H9 (cell line): ENCODE data around the gene MTMR1. TPM values are rescaled to one million over a fixed set of nuclear protein-coding genes. Genes with fewer than 3 reads are reported as not detected.

Experiments
- DNase-seq: peaks from one replicate; pipeline ENCODE4 v3.0.0-alpha.2; 2017
- H2AFZ ChIP-seq: one replicate; pipeline ENCODE4 v1.6.1; 2013; ENCODE audit warnings: mild to moderate bottlenecking, low read length, control low read depth, moderate library complexity
- H2AK5ac ChIP-seq: 2 replicates; pipeline ENCODE4 v1.6.1; 2013; ENCODE audit warnings: low read length, control low read depth, mixed read lengths; ENCODE audit not compliant: insufficient read length
- H2BK120ac ChIP-seq: one replicate; pipeline ENCODE4 v1.6.1; 2013; ENCODE audit warnings: low read depth, mild to moderate bottlenecking, low read length, control low read depth, inconsistent platforms; ENCODE audit not compliant: poor library complexity, severe bottlenecking
- H2BK12ac ChIP-seq: 2 replicates; pipeline ENCODE4 v1.6.1; 2013; ENCODE audit warnings: low read length, control low read depth, mixed read lengths, low read depth; ENCODE audit not compliant: insufficient read length
- H2BK15ac ChIP-seq: 2 replicates; pipeline ENCODE4 v1.6.1; 2013; ENCODE audit warnings: low read depth, low read length, control low read depth
- H2BK20ac ChIP-seq: one replicate; pipeline ENCODE4 v1.6.1; 2013; ENCODE audit warnings: low read depth, mild to moderate bottlenecking, low read length, control low read depth, inconsistent platforms; ENCODE audit not compliant: poor library complexity, severe bottlenecking
- H2BK5ac ChIP-seq: 2 replicates; pipeline ENCODE4 v1.6.1; 2013; ENCODE audit warnings: low read length, control low read depth, mixed read lengths; ENCODE audit not compliant: insufficient read length
- H3K14ac ChIP-seq: 2 replicates; pipeline ENCODE4 v1.6.1; 2013; ENCODE audit warnings: low read length, control low read depth; ENCODE audit not compliant: insufficient read depth
- H3K18ac ChIP-seq: 2 replicates; pipeline ENCODE4 v1.6.1; 2013; ENCODE audit warnings: low read depth, mild to moderate bottlenecking, mixed read lengths, low read length, control low read depth; ENCODE audit not compliant: insufficient read length
- H3K23ac ChIP-seq: 2 replicates; pipeline ENCODE4 v1.6.1; 2013; ENCODE audit warnings: low read length, control low read depth, mixed read lengths, low read depth; ENCODE audit not compliant: insufficient read length
- H3K23me2 ChIP-seq: 2 replicates; pipeline ENCODE4 v1.6.1; 2013; ENCODE audit warnings: low read depth, mild to moderate bottlenecking, mixed read lengths, low read length, control low read depth; ENCODE audit not compliant: insufficient read length, poor library complexity, severe bottlenecking
- H3K27ac ChIP-seq: 2 replicates; pipeline ENCODE4 v1.5.1; 2013; ENCODE audit warnings: low read length, control low read depth, mixed read lengths, low read depth; ENCODE audit not compliant: insufficient read length
- H3K27me3 ChIP-seq: 2 replicates; pipeline ENCODE4 v1.6.1; 2013; ENCODE audit warnings: low read length, control low read depth, inconsistent platforms; ENCODE audit not compliant: insufficient read depth
- H3K4ac ChIP-seq: 2 replicates; pipeline ENCODE4 v1.6.1; 2013; ENCODE audit warnings: low read depth, mild to moderate bottlenecking, control low read depth, inconsistent platforms, low read length, moderate library complexity
- H3K4me1 ChIP-seq: 2 replicates; pipeline ENCODE4 v1.6.1; 2013; ENCODE audit warnings: low read length, control low read depth, inconsistent platforms; ENCODE audit not compliant: insufficient read depth
- H3K4me2 ChIP-seq: 2 replicates; pipeline ENCODE4 v1.6.1; 2013; ENCODE audit warnings: low read length, control low read depth, mixed read lengths; ENCODE audit not compliant: insufficient read length, insufficient read depth
- H3K56ac ChIP-seq: 2 replicates; pipeline ENCODE4 v1.6.1; 2013; ENCODE audit warnings: low read depth, mild to moderate bottlenecking, mixed read lengths, low read length, control low read depth; ENCODE audit not compliant: insufficient read length
- H3K79me1 ChIP-seq: 2 replicates; pipeline ENCODE4 v1.6.1; 2013; ENCODE audit warnings: low read depth, mild to moderate bottlenecking, moderate library complexity, low read length, control low read depth, inconsistent platforms; ENCODE audit not compliant: insufficient read depth, poor library complexity, severe bottlenecking
- H3K79me2 ChIP-seq: 2 replicates; pipeline ENCODE4 v1.6.1; 2013; ENCODE audit warnings: low read length, control low read depth, inconsistent platforms; ENCODE audit not compliant: insufficient read depth
- H3K9ac ChIP-seq: 2 replicates; pipeline ENCODE4 v1.6.1; 2013; ENCODE audit warnings: low read length, control low read depth, mixed read lengths; ENCODE audit not compliant: insufficient read length; ENCODE audit errors: extremely low read depth
- H3K9me3 ChIP-seq: one replicate; pipeline ENCODE4 v1.6.1; 2013; ENCODE audit warnings: low read depth, low read length, inconsistent platforms; ENCODE audit not compliant: control insufficient read depth
- H3T11ph ChIP-seq: one replicate; pipeline ENCODE4 v1.6.1; 2013; ENCODE audit warnings: mild to moderate bottlenecking, low read length, control low read depth, inconsistent platforms
- H4K20me1 ChIP-seq: one replicate; pipeline ENCODE4 v1.6.1; 2013; ENCODE audit not compliant: control insufficient read depth, insufficient read length, insufficient read depth
- H4K5ac ChIP-seq: 2 replicates; pipeline ENCODE4 v1.6.1; 2013; ENCODE audit warnings: low read depth, mild to moderate bottlenecking, mixed read lengths, low read length, control low read depth; ENCODE audit not compliant: insufficient read length
- H4K8ac ChIP-seq: replicated peaks from 2 replicates; pipeline ENCODE4 v1.6.1; 2013; ENCODE audit warnings: low read length, control low read depth, mixed read lengths, low read depth; ENCODE audit not compliant: insufficient read length
- H4K91ac ChIP-seq: 2 replicates; pipeline ENCODE4 v1.6.1; 2013; ENCODE audit warnings: low read depth, mild to moderate bottlenecking, moderate library complexity, mixed read lengths, low read length, control low read depth; ENCODE audit not compliant: insufficient read length
- H3K27ac Mint-ChIP-seq, 3 experiments: 2 replicates in 2 of 3; 3 replicates in 1 of 3; pipeline ENCODE4 v1.8.0; 2020 to 2021; ENCODE audit warnings: mixed read lengths in 3 of 3, mild to moderate bottlenecking in 1 of 3, moderate library complexity in 1 of 3
- H3K27me3 Mint-ChIP-seq: 2 replicates; pipeline ENCODE4 v1.8.0; 2021; ENCODE audit warnings: low read depth, mild to moderate bottlenecking, moderate library complexity, mixed read lengths
- H3K36me3 Mint-ChIP-seq, 3 experiments: 2 replicates in 2 of 3; 3 replicates in 1 of 3; pipeline ENCODE4 v1.8.0; 2020 to 2021; ENCODE audit warnings: low read depth in 3 of 3, mixed read lengths in 3 of 3; ENCODE audit not compliant: insufficient read depth in 1 of 3
- H3K4me1 Mint-ChIP-seq, 2 experiments: 2 replicates each; pipeline ENCODE4 v1.8.0; 2020; ENCODE audit warnings: mixed read lengths in 2 of 2
- H3K4me3 Mint-ChIP-seq, 2 experiments: 2 replicates in 1 of 2; 3 replicates in 1 of 2; pipeline ENCODE4 v1.8.0; 2020 to 2021; ENCODE audit warnings: mild to moderate bottlenecking in 2 of 2, mixed read lengths in 2 of 2, moderate library complexity in 1 of 2
- H3K9me3 Mint-ChIP-seq, 2 experiments: 2 replicates in 1 of 2; 3 replicates in 1 of 2; pipeline ENCODE4 v1.8.0; 2020; ENCODE audit warnings: mild to moderate bottlenecking in 2 of 2, mixed read lengths in 2 of 2, moderate library complexity in 1 of 2
- WGBS: extraction: QIAGEN DNeasy Blood & Tissue Kit; methylation state at CpG from one replicate; pipeline ENCODE4 v1.1.7; 2013; ENCODE audit warnings: missing lambda C conversion rate, low lambda C conversion rate, mixed read lengths; ENCODE audit not compliant: insufficient read length; ENCODE audit errors: extremely low coverage; 5-methylcytosine and 5-hydroxymethylcytosine counted together
- total RNA-seq: library from RNA; stranded (reverse); gene quantifications from 2 replicates; pipeline ENCODE4 v1.2.1, GENCODE V29; 2021
- TF ChIP-seq, protein P1 (sequence below): fragments of 200-600 bp; sonication (generic); conservative IDR thresholded peaks from 3 replicates; pipeline ENCODE4 v1.8.0; 2021; ENCODE audit warnings: antibody characterized with exemption, mild to moderate bottlenecking

The MTMR1 gene
- total RNA-seq, 1 experiment from 2014 or later: 25.2 TPM

DNA sequence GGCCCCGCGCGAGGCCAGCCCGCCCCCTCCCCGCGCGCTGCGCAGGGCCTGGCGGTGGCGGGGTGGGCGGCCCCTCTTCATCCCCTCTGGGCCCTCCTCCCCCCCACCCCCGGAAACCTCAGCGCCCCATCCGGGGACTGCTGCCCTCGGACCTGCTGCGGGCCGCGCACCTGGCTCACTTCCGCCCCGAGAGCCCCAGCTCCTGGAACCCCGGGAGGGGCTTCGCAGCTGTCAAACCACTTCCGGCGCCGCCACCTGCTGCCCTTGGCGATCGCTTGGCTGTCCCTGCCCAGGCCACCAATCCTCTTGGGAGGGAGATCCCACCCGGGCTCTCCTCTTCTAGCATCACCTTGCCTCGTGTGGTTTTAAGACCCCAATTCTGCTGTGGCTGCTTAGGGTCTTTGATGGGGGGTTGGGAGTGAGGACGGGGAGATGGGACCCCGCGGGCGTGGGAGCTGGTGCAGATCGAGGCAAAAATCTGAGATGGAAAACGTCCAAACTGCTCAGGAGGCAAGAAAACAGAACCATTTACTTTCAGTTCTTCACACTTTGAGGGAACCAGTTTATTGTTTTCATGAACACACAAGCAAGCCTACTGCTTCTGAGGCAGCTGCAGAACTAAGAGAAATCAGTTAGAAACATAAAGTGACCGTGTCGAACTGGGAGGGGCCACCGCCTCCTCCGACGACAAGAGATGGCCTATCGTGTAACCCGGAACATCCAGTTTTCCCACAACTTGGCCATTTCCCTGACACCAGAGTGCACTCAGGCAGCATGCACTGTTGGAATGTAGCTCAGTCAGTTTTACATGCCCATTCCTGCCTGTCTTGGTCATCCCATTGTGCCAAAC lies 754 bp downstream of the MTMR1 start:
- Histone ChIP-seq H4K20me1 (no peaks in the 10 kb centered on the region), H4K8ac (no peak overlapping the region), H2BK12ac (no peak overlapping the region), H2BK120ac (no peak overlapping the region), H2AFZ (no peak overlapping the region), H3K23me2 (peaks cover 9% of the 10 kb centered on the region), H3K9me3 (peaks cover 6% of the 10 kb centered on the region), H3K79me1 (no peaks in the 10 kb centered on the region), H3K4me2 (peak overlapping the region; percentile 54), H3K18ac (no peak overlapping the region), H2BK5ac (no peak overlapping the region), H3K23ac (no peak overlapping the region), H4K91ac (no peak overlapping the region), H2AK5ac (no peak overlapping the region), H3K4ac (no peak overlapping the region), H2BK20ac (no peak overlapping the region), H3K14ac (no peak overlapping the region), H3K27ac (no peak overlapping the region), H3K27me3 (no peaks in the 10 kb centered on the region), H4K5ac (no peak overlapping the region), H2BK15ac (no peak overlapping the region), H3K79me2 (no peaks in the 10 kb centered on the region; the same call in 1 of the 2 replicates), H3K4me1 (peaks cover 2% of the 10 kb centered on the region; the same call in 1 of the 2 replicates), H3K56ac (no peak overlapping the region), H3K9ac (no peak overlapping the region), H3T11ph (no peak overlapping the region)
- DNase-seq: peak; percentile 68
- peaks cover 0 to 23% (median 10%) of the 10 kb centered on the region in 3 experiments; a peak in 6 of 7 replicates for H3K36me3 Mint-ChIP-seq
- H3K27me3 Mint-ChIP-seq: no peaks in the 10 kb centered on the region; the same call in 1 of the 2 replicates
- H3K4me1 Mint-ChIP-seq: peaks cover 14 to 17% of the 10 kb centered on the region in 2 experiments
- H3K4me3 Mint-ChIP-seq: peak overlapping the region; percentile 73 to 80
- H3K9me3 Mint-ChIP-seq: peaks cover 66 to 75% of the 10 kb centered on the region in 2 experiments
- TF ChIP-seq, protein P1, sequence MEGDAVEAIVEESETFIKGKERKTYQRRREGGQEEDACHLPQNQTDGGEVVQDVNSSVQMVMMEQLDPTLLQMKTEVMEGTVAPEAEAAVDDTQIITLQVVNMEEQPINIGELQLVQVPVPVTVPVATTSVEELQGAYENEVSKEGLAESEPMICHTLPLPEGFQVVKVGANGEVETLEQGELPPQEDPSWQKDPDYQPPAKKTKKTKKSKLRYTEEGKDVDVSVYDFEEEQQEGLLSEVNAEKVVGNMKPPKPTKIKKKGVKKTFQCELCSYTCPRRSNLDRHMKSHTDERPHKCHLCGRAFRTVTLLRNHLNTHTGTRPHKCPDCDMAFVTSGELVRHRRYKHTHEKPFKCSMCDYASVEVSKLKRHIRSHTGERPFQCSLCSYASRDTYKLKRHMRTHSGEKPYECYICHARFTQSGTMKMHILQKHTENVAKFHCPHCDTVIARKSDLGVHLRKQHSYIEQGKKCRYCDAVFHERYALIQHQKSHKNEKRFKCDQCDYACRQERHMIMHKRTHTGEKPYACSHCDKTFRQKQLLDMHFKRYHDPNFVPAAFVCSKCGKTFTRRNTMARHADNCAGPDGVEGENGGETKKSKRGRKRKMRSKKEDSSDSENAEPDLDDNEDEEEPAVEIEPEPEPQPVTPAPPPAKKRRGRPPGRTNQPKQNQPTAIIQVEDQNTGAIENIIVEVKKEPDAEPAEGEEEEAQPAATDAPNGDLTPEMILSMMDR: no peak
- H3K27ac Mint-ChIP-seq: no peak overlapping the region
- WGBS: no CpG with 5 or more reads among the region's 42 CpGs
